Brain pericyte (primary cell): ENCODE data around the gene CLN5.
A peak's percentile ranks its signal among the peaks of the same experiment; 100 is the strongest.

ENCODE experiments used
- DNase-seq: peaks from one replicate; pipeline ENCODE4 v3.0.0-alpha.2; 2012; ENCODE audit warnings: low read depth, low spot score

The CLN5 gene

DNA sequence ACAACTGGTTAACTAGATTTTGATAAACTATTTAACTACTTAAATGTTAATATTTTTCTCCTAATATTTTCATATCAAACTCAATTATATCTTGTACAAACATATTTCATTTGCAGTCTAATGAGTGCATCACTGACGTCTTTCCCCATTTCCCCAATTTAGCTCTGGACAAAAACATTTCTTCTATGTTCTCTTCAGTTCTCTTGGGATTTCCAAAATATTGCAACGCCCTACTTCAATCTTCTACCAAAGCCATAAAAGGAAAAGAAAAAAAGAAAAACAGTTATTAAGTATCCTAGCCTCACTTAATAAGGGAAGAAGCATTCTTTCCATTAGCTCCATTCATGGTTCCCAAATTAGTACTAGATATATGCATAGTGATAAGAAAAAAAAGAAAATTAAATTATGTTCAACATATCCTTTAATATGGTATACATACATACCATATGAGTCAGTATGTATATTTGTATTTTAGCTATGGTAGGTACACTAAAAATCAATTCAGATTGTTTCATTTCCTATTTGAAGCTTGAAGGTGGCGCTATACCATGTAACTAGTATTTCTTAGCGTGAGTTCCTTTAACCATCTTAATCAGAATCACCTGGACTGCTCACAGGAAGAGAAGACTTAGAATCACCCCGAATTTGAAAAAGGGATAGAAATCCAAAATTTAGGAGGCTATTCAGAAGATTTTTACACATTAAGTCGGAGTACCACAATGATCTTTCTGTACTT lies 25.2 kb downstream of the CLN5 start:
- DNase-seq = no peak

DNA sequence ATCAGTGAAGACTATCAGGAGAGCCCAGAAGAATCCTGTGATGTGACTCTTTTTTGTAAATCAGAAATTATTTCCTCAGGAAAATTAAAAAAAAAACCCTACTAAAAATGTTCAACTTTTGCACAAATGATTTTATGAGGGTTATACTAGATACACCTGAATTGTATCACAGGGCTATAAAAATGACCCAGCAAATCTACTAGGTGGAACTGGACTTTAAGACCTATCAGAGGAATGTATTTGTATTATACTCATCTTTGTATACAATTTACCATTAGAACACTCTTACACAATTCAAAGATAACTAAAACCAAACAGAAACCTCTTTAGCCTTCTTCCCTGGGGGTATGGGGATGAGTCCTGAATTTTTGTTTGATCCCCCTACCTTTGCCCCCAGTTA lies 27.9 kb downstream of the CLN5 start:
- DNase-seq = no peak

DNA sequence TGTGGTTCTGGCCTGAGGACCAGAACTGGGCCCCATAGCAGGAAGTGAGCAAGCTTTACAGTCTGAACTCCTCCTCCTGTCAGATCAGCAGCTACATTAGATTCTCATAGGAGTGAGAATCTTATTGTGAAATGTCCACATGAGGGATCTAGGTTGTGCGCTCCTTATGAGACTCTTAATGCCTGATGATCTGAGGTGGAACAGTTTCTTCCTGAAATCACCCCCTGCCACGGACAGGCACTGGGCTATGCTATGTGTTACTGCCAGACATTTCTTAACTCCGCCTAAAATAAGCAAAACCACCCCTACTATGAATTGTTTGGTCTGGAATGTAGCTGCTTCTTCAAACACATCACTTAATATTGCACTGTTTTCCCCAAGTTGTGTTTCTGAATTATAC lies 30.5 kb downstream of the CLN5 start:
- no peak for DNase-seq

DNA sequence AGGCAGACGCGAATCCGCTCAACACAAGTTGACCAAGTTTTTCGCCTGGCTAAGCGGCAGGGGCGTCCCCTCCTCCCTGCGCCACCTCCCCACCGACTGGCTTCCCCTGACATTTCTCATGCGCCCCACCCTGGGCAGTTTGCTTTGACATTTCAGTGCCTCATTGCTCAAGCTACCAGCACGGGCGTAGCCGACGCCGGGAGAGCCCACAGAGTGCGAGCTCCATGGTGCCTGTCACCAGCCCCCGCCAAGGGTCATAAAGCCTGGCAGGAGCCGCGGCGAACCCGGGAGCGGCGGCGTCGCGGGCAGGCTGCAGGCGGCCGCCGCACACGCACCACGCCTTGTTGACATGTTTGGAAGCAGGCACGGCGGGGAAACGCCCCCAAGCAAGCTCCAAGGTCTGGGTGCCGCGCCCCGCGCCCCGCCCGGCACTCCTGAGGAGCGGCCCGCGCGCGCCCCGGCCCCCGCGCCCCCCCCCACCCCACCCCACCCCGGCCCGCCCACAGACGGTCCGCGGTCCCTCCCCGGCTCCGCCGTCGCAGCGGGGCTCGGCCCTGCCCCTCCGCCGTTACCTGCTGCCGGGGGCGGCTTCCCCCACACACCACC lies 34.5 kb downstream of the CLN5 start:
- DNase-seq = no peak

DNA sequence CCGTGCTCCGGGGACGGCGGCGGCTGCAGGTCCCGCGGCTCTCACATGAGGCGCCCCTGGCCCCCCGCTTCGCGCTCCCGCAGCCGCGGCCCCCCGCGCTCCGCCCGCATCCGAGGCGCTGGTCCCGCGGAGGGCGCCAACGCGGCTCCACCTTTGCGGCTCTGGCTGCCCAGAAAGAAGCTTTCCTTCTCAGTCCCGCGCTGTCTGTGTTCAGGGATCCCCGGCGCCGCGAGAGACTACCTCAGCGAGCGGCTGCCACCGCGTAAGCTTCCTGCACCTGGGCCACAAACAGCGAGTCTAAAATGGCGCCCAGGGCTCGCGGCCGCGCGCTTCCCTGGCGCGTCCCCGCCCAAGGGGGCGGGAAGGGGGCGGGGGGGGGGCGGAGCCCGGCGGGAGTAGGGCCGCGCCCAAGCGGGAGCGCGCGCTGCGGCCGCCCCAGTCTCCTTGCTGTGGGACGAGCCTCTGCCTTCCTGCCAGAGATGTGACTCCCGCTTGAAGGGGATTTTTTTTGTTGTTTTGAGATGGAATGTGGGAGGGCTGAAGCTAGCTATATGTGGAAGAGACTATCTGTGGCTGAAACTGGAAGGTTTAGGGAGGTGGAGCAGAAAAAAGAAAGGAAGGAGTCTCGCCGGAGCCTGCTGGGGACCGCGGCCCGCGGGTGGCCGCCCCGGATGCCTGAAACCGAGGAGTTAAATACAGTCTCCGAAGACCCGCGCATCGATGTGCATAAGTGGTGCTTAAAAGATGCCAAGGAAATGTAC lies 35.2 kb downstream of the CLN5 start, which contains the start of gene FBXL3:
FBXL3 (minus strand) TSS at position 299 of the 761 bp plus-strand sequence. CDS start 5,299 bp downstream, outside the sequence.
- peak; percentile 64 for DNase-seq

DNA sequence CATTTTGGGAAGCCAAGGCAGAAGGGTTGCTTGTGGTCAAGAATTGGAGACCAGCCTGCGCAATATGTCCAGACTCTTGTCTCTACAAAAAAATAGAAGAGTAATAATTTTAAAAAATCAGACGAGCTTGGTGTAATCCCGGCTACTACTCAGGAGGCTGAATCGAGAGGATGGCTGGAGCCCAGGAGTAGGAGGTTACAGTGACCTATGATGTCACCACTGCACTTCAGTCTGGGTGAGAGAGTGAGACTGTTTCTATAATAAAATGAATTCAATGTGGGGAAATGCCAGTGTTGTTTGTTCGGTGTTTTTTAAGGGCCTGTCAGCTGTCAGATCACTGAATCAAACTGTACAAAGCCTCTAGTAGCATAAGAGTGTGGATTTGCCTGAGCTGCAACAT lies 36.3 kb downstream of the CLN5 start:
- no peak for DNase-seq

DNA sequence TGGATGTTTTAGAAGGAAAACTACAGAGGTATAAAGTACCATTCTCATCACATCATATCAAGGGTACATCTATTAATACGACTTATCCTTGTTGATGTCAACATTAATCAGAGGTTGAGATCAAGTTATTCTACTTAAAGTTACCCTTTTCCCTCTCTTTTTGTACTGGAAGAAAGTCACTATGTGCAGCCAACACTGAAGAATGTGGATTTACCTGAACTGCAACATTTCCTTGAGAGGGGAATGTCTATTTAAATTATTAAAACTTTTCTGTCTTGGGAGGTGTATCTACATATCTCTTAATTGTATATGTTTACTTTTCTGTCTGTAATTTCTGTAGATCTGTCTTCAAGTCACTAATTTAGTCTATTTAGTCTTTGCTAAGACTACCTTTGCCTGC lies 37.6 kb downstream of the CLN5 start:
- DNase-seq = no peak

DNA sequence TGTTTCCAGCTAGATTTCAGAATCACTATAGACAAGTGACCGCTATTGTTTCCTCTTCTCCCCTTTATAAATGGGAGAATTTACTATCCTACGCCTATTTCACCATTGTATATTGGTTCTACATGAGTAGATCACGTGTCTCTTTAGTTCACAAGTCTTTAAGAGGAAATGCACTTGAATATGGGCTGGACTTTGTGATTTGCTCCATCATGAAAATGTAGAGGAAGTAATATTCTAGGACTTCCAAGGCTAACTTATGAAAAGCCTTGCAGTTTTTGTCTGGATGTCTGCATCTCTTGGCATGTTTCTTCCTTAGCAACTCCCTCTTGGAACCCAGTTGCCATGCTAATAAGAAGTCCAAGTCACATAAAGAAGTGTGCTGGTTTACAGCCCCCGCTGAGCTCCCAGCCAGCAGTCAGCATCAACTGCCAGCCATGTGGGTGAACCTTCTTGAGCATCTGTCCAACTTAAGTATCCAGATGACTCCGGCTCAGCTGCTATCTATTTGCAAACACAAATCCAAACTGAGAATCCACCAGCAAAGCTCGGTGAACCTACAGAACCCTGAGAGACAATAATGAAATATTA lies 39.9 kb downstream of the CLN5 start:
- DNase-seq = no peak

DNA sequence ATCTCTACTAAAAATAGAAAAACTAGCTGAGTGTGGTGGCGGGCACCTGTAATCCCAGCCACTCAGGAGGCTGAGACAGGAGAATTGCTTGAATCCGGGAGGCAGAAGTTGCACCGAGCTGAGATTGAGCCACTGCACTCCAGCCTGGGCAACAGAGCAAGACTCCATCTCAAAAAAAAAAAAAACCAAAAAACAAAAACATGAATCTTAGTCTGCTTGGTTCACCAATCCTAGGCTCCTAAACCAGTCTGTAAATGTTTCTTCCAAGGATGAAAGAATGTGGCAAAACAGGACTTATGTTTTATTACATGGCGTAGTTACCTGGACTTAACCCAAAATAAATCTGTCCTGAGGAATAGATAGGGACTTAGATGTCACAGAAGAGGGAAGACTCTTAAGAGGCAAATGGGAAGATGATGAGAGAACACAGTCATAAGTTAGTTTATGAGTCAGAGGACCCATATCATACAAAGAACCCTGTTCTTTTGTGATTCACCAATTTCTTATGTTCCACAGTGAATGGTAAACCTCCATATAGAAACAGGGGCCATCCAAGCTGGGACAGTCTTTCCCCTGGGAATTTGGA lies 41.9 kb downstream of the CLN5 start:
- DNase-seq = no peak

DNA sequence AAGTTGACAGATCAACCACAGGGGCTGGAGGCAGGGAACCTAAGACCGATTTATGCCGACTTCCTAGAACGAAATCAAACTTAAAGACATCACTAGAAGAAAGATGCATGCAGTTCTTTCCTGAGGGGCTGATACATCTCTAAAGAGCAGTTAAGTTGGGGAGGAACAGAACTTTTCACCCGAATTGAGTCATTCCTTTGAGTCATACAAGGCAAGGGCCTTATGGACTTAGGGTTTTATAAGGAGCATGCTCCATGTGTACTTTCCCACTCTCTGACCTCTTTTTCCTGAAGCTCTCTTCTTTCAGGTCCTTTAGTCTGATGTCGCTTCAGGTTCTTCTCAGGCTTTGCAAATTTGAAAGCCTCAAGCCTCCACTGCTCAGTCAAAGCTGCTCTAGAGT lies 43.0 kb downstream of the CLN5 start:
- DNase-seq = no peak

DNA sequence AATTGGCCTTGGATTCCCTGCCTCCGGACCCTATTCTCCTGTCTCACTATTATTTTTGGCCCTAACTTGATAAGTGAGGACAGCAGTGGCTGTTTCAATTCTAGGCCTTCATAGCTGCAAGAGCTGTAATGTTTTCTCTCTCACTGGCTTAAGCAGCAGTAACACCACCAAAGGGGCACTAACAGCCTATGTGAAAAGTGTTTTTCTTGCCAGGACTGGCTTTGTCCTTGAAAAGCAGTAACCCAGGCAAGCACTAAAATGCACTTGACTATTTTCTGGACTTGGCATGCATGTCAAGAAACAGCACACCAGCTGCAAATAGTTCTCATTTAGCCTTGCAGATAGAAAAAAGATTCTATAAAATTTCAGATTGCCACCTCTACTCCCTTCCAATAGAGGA lies 44.4 kb downstream of the CLN5 start:
- no peak for DNase-seq

DNA sequence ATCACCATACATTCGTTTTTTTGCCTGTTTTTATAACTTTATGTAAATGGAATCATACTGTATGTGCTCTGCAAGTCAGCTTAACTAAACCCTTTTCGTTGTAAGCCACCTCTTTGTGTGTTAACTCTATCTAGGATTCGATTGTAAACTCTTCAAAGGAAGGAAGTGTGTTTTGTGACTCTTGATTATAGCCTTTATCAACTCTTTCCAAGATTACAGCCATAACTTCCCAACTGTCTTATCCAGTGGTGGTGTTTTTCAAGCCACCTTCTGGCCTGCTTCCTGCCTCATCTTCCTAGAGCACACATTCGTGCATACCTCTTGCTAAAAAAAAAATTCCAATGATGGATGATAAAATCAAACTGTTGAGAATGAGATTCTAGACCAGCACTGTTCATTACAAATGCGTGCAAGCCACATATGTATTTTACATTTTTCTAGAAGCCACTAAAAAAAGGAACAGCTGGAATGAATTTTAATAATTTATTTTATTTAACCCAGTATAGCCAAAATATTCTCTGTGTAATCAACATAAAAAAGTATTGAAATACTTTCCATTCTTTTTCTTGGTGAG lies 47.1 kb downstream of the CLN5 start:
- no peak for DNase-seq

DNA sequence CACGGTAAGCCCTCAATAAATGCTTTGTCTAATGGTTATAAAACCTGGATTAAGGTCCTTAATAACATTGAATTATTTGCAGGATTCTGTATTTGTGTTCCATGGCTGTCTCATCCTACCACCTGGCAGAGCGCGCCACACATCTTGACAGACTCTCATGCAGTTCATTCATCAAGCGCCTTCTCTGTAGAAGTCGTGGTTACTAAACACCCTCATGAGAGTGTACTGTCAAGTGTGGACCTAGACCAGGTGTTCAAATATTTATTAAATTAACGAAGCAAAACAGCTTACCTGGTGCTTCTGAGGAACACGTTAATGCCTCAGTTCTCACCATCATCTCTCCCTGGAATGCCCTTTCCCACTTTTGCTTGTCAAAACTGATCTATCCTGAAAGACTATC lies 48.2 kb downstream of the CLN5 start:
- no peak for DNase-seq

DNA sequence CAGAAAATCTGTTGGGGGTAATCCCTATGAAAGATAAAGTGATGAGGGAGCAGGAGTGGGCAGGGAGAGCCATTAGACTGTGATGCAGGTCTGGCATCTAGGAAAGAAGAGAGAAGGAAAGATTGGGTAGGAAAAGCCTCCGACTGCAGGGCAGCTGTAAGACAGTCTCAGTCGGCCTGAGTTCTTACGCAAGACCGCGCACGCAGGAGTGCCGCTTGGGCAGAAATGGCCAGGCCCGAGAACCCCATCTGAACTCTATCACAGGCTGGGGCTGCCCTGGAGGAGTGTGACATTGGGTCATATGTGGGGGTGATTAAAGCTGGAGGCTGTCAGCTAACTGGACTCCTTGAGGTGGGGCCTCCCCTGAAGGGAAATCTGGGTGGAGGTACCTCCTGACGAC lies 49.0 kb downstream of the CLN5 start:
- DNase-seq = no peak

DNA sequence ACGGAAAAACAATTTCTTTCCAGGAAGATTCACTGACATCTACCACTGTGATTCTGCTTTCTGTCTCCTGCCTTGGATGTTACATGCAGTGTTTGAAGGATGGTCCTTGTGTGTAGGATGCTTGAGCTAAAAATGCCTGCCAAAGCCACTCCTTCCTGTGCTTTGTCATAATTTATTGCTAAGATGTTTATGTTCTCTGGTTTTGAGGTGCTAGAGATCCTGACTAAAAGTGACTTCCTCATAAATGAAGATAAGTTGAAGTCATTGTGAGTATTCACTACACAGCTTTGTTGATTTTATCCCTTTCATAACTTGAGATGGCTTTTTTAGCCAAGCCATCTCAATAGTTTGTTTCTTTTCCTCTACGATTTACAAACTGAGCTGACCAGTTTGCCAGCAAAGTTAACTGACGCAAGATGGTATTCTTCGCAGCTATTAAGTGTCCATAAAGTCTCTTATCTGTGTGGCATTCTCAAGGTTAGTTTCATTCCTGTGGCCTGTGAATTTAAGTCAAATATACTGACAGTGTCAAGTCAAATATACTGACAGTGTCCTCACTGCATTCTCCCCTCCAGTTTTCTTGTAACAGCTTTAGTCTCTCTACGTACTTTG lies 50.8 kb downstream of the CLN5 start:
- DNase-seq = no peak

DNA sequence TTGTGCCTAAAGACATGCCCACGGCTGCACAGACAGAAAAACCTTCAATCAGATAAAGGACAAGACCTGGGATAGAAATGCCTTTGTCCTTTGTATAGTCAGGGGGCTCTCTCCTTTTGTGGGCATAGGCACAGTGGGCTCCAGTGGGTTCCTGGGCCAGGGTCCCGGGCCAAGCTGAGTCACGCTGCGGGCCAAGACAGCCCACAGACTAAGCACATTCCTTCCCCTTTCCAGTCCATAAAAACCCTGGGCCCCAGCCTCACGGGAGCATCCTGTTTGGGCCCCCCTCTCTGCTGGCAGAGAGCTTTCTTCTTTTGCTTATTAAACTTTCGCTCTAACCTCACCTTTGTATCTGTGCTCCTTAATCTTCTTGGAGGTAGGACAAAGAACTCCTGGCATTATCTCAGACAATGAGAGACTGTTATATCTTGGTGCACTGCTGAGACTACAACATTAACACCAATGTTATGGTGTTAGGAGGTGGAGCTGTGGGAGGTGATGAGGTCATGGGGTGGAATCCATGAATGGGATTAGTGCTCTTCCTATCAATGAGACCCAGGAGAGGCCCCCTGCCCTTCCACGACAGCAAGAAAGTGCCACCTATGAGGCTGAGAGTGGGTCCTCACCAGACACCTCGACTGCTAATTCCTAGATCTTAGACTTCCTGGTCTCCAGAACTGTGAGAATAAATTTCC lies 55.9 kb downstream of the CLN5 start:
- no peak for DNase-seq

DNA sequence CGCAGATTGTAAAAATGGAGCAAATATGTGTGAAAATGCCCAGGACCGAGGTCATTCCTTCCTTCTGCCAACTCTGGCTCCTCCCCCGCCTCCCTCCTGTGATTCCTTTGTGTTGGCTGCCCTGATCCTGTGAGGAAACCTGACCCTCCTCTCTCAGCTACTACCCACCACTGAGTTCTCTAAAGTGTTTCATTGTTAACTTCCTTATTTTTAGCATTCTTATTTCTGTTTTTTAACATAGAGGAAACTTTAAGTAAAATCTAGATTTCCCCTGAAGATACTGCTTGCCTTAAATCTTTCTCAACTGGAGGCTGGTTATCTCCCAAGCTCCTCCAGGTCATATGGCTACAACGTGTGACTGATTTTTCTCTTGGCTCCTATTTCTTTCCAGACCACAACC lies 56.8 kb downstream of the CLN5 start:
- no peak for DNase-seq

DNA sequence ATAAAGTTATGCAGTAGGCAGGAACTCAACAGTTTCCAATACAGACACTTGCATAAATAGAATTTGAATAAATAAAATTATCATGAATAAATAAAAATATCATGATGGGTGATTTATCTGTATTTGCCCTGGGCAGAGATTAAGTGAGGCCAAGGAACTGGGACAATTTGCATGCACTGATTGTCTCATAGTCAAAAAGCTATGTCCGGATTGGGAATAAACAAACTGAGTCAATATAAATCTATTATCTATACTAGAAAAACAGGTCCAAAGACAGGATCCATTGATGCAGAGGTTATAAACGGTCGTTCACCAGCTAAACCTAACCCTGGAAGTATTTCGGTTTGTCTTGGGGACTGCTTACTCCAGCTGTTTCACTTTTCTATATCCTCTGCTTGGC lies 61.3 kb downstream of the CLN5 start:
- DNase-seq = no peak
